22Rv1 (cell line): ENCODE results near the gene SMIM8.
"Not testable (repeated sequence)": the region's sequence is repeated elsewhere in the genome, so short reads cannot be mapped to it uniquely, and the experiment has no call there.

ENCODE experiments used
- H3K27ac ChIP-seq: fragments of 450-650 bp; 2 replicates; pipeline ENCODE4 v1.5.1; 2017
- ZFX ChIP-seq: fragments of 450-650 bp; IDR thresholded peaks from 2 replicates; pipeline ENCODE4 v1.6.1; 2017; ENCODE audit warnings: antibody characterized with exemption, borderline replicate concordance
- TF ChIP-seq, protein P1 (sequence below): fragments of 450-650 bp; IDR thresholded peaks from 2 replicates; pipeline ENCODE4 v1.5.1; 2017; ENCODE audit warnings: mild to moderate bottlenecking

The SMIM8 gene

DNA sequence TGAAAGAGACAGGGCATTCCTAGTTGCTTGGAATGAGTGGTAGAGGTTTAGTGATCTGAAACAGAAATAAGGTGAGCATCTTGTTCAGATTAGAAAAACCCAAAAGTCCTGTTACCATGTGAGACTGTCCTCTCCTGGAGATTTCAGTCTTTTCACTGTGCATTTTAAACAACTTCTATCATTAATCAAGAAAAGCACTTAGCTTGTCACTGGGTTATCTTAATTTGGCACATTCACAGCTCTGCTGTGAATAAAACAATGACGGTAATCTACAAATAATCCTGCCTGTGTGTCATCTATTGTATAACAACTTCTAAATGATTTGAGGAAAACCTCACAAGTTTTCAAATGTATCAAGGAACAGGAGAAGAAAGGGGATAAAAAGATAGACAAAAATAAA lies 9.5 kb upstream of the SMIM8 start:
- no peak overlapping the region for H3K27ac ChIP-seq
- TF ChIP-seq ZFX, result no peak
- TF ChIP-seq, protein P1, sequence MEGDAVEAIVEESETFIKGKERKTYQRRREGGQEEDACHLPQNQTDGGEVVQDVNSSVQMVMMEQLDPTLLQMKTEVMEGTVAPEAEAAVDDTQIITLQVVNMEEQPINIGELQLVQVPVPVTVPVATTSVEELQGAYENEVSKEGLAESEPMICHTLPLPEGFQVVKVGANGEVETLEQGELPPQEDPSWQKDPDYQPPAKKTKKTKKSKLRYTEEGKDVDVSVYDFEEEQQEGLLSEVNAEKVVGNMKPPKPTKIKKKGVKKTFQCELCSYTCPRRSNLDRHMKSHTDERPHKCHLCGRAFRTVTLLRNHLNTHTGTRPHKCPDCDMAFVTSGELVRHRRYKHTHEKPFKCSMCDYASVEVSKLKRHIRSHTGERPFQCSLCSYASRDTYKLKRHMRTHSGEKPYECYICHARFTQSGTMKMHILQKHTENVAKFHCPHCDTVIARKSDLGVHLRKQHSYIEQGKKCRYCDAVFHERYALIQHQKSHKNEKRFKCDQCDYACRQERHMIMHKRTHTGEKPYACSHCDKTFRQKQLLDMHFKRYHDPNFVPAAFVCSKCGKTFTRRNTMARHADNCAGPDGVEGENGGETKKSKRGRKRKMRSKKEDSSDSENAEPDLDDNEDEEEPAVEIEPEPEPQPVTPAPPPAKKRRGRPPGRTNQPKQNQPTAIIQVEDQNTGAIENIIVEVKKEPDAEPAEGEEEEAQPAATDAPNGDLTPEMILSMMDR, result no peak

- TF ChIP-seq ZFX, result no peak
- TF ChIP-seq, protein P1, result no peak
- H3K27ac ChIP-seq, result no peak overlapping the region
These were observed 7.3 kb upstream of the SMIM8 start for GRCh38 chr6:87315071-87315470.

- TF ChIP-seq ZFX, result no peak
- TF ChIP-seq, protein P1, result no peak
- H3K27ac ChIP-seq, result no peak overlapping the region
These were observed 3.0 kb upstream of the SMIM8 start for GRCh38 chr6:87319271-87319987.

GRCh38 chr6:87323880-87324279 lies 1.5 kb downstream of the SMIM8 start:
- H3K27ac ChIP-seq, result not testable (repeated sequence)

DNA sequence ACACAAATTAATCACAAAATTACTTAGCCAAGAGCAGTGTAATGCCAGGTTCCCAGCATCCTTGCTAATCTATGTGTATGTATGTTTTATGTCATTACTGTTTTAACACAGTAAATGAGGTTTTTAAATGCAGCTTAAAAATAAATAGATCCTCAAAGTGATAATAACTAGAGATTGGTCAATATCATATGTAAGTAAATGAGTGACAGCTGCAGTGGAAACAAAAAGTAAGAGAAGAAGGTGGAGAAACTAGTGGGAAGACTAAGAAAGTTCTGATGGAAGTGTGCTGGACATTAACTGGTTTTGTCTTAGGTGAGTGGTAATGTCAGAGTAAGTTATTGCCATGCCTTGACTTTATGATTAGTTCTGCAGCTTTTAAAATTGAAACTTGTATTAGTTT lies 8.6 kb downstream of the SMIM8 start:
- TF ChIP-seq ZFX, result no peak
- TF ChIP-seq, protein P1, result no peak
- H3K27ac ChIP-seq, result no peak overlapping the region

- TF ChIP-seq, protein P1, result no peak
- no peak for TF ChIP-seq ZFX
- H3K27ac ChIP-seq, result no peak overlapping the region
These were observed 10.6 kb downstream of the SMIM8 start for GRCh38 chr6:87333033-87333432.

GRCh38 chr6:87333591-87334181 lies 11.3 kb downstream of the SMIM8 start:
- H3K27ac ChIP-seq, result no peak overlapping the region
- TF ChIP-seq, protein P1, result no peak

GRCh38 chr6:87334683-87335082 lies 12.3 kb downstream of the SMIM8 start:
- no peak overlapping the region for H3K27ac ChIP-seq
- TF ChIP-seq ZFX, result no peak
- TF ChIP-seq, protein P1, result no peak
